ENCODE data around the gene DCAF12. TPM values are rescaled to one million over a fixed set of nuclear protein-coding genes. Genes with fewer than 3 reads are reported as not detected.

The DCAF12 gene
- total and polyA plus RNA-seq, 10 donors = 5.6 to 107 (median 38.4) TPM

- no peak for TF ChIP-seq POLR2AphosphoS5 (IDR thresholded peaks at IDR 0.05)
- no peak for TF ChIP-seq POLR2A (IDR thresholded peaks at IDR 0.05)
- no peak for TF ChIP-seq CTCF (IDR thresholded peaks at IDR 0.05 in 8 of 11, conservative IDR thresholded peaks at IDR 0.05 in 3 of 11)
- H3K27me3 ChIP-seq (replicated peaks in 1 of 7) = no peaks in the 10 kb centered on the region
- H3K4me1 ChIP-seq = no peaks in the 10 kb centered on the region
- H3K9me3 ChIP-seq = no peaks in the 10 kb centered on the region
- no peak overlapping the region for H3K27ac ChIP-seq
- H3K36me3 ChIP-seq = peaks cover 2 to 76% (median 61%) of the 10 kb centered on the region in 6 donors
- intact Hi-C loops (cut with DNase I; ENCODE audit: low total_unique reads) = no loop called here
- DNase-seq = peak; percentile 22
- H3K4me3 ChIP-seq = no peak overlapping the region
Measured at GRCh38 chr9:34086864-34087263, 39.6 kb downstream of the DCAF12 start.

GRCh38 chr9:34085581-34086500, 40.7 kb downstream of the DCAF12 start:
- intact Hi-C loops (cut with DNase I; ENCODE audit: low total_unique reads) = no loop called here
- Histone ChIP-seq H3K4me3 (no peak overlapping the region), H3K4me1 (no peaks in the 10 kb centered on the region), H3K27ac (peak overlapping the region in 2 of 8 donors; percentile 4 to 17), H3K9me3 (no peaks in the 10 kb centered on the region), H3K36me3 (peaks cover 2 to 66% (median 51%) of the 10 kb centered on the region in 6 donors), H3K27me3 (replicated peaks in 1 of 7) (no peaks in the 10 kb centered on the region)
- DNase-seq = peak; percentile 32
- TF ChIP-seq POLR2A (IDR thresholded peaks at IDR 0.05) = no peak
- TF ChIP-seq POLR2AphosphoS5 (IDR thresholded peaks at IDR 0.05) = peak in 1 of 3 donors; percentile 9
- TF ChIP-seq CTCF (IDR thresholded peaks at IDR 0.05 in 8 of 11, conservative IDR thresholded peaks at IDR 0.05 in 3 of 11) = no peak
- WGBS, 5 donors = 83 to 91% (median 88%) methylated on average over 5 to 6 of the region's 6 CpGs

GRCh38 chr9:34084562-34084961, 41.9 kb downstream of the DCAF12 start:
- Histone ChIP-seq H3K4me3 (no peak overlapping the region), H3K4me1 (no peaks in the 10 kb centered on the region), H3K27me3 (replicated peaks in 1 of 7) (no peaks in the 10 kb centered on the region), H3K27ac (peak overlapping the region in 3 of 8 donors; percentile 11 to 22 (median 11)), H3K9me3 (no peaks in the 10 kb centered on the region), H3K36me3 (peaks cover 0 to 53% (median 39%) of the 10 kb centered on the region in 6 donors)
- 3 to 86% (median 52%) methylated on average over 1 of the region's 1 CpG for WGBS, 5 donors
- no peak for DNase-seq
- TF ChIP-seq POLR2A (IDR thresholded peaks at IDR 0.05) (no peak), CTCF (IDR thresholded peaks at IDR 0.05 in 8 of 11, conservative IDR thresholded peaks at IDR 0.05 in 3 of 11) (no peak), POLR2AphosphoS5 (IDR thresholded peaks at IDR 0.05) (no peak)
- intact Hi-C loops (cut with DNase I; ENCODE audit: low total_unique reads) = no loop called here

GRCh38 chr9:34079181-34079580, 47.3 kb downstream of the DCAF12 start:
- TF ChIP-seq CTCF (IDR thresholded peaks at IDR 0.05 in 8 of 11, conservative IDR thresholded peaks at IDR 0.05 in 3 of 11) (no peak), POLR2A (IDR thresholded peaks at IDR 0.05) (no peak), POLR2AphosphoS5 (IDR thresholded peaks at IDR 0.05) (no peak)
- Histone ChIP-seq H3K4me1 (no peaks in the 10 kb centered on the region), H3K9me3 (no peaks in the 10 kb centered on the region), H3K36me3 (no peaks in the 10 kb centered on the region), H3K27me3 (replicated peaks in 1 of 7) (peaks cover 0 to 25% (median 0%) of the 10 kb centered on the region in 7 donors), H3K4me3 (no peak overlapping the region), H3K27ac (no peak overlapping the region)
- 75 to 95% (median 89%) methylated on average over 2 of the region's 2 CpGs for WGBS, 5 donors
- DNase-seq = no peak
- intact Hi-C loops (cut with DNase I; ENCODE audit: low total_unique reads) = no loop called here
